Parathyroid adenoma (tissue), 2 donors: ENCODE measurements around the gene OASL.

Experiments
- H2AFZ ChIP-seq: fragments of 300-600 bp; sonication (generic); one replicate; pipeline ENCODE4 v1.7.0; 2017; ENCODE audit warnings: antibody characterized with exemption, mild to moderate bottlenecking
- H3K27ac ChIP-seq: fragments of 300-600 bp; sonication (generic); one replicate; pipeline ENCODE4 v1.7.0; 2017
- H3K27me3 ChIP-seq: fragments of 300-600 bp; sonication (generic); one replicate; pipeline ENCODE4 v1.7.0; 2017; ENCODE audit warnings: low read length; ENCODE audit not compliant: control insufficient read depth, insufficient read depth
- H3K36me3 ChIP-seq: fragments of 300-600 bp; sonication (generic); one replicate; pipeline ENCODE4 v1.7.0; 2017; ENCODE audit warnings: low read length; ENCODE audit not compliant: control insufficient read depth, insufficient read depth
- H3K4me1 ChIP-seq: fragments of 300-600 bp; sonication (generic); one replicate; pipeline ENCODE4 v1.7.0; 2017; ENCODE audit warnings: control low read depth
- H3K4me2 ChIP-seq: fragments of 300-600 bp; sonication (generic); one replicate; pipeline ENCODE4 v1.7.0; 2017; ENCODE audit warnings: low read length
- H3K4me3 ChIP-seq: fragments of 300-600 bp; sonication (generic); one replicate; pipeline ENCODE4 v1.7.0; 2017; ENCODE audit warnings: low read depth, low read length
- H3K79me2 ChIP-seq: fragments of 300-600 bp; sonication (generic); one replicate; pipeline ENCODE4 v1.7.0; 2017; ENCODE audit warnings: control low read depth
- H3K9ac ChIP-seq: fragments of 300-600 bp; sonication (generic); one replicate; pipeline ENCODE4 v1.7.0; 2017; ENCODE audit warnings: mild to moderate bottlenecking
- H3K9me3 ChIP-seq: fragments of 300-600 bp; sonication (generic); one replicate; pipeline ENCODE4 v1.7.0; 2017; ENCODE audit warnings: low read length; ENCODE audit not compliant: control insufficient read depth
- CTCF ChIP-seq: fragments of 300-600 bp; sonication (generic); IDR thresholded peaks from one replicate; pipeline ENCODE4 v1.7.0; 2017; ENCODE audit warnings: antibody characterized with exemption, mild to moderate bottlenecking
- donor health status: primary hyperparathyroidism.

OASL gene

DNA sequence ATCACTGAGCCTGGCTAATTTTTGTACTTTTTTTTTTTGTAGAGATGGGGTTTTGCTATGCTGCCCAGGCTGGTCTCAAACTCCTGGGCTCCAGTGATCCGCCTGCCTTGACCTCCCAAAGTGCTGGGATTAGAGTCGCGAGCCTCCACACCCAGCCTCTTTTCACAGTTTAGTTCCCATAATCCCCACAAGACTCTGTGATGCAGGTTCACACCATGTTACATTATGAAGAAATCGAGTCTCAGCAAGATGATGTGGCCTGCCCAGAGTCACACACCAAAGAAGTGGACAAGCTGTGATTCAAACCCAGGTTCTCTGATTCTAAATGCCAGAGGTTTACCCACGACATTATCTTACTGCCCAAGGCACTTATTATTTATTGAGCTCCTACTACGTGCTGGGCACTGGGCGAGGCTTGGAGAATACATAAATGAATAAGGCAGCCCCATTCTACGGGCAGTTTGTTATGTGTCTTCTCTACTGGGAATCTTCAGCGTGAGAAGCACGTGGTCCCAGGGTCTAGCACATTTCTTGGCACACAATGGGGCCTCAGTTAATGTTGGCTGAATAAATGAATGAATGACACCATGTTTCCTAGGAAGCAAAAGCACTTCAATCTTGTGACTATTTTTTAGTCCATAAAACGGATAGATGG is 23.5 kb upstream of the OASL start:
- Histone ChIP-seq H3K27me3 (no peaks in the 10 kb centered on the region), H2AFZ (no peak overlapping the region), H3K9me3 (no peaks in the 10 kb centered on the region), H3K36me3 (no peaks in the 10 kb centered on the region), H3K79me2 (no peaks in the 10 kb centered on the region), H3K4me3 (no peak overlapping the region), H3K9ac (no peak overlapping the region), H3K27ac (no peak overlapping the region), H3K4me2 (no peak overlapping the region), H3K4me1 (no peaks in the 10 kb centered on the region)
- no peak for TF ChIP-seq CTCF

DNA sequence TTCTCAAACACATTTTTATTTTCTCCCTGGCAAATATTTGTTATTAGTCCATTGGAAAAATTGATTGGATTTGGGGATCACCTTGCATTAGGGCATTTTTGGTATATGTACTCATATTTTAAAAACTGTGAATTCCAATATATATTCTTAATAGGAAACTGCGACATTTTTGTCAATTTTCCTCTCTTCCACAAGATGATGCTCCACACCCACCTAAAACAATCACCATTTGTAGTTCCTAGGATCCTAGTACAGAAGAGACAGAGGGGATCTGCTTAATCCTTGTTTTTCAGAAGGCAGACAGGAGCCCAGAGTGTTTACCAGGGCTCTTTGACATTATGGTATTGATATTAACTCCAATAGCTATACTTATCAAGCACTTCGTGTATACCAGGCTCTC is 22.8 kb upstream of the OASL start:
- TF ChIP-seq CTCF = peak; percentile 48
- H3K27ac ChIP-seq = no peak overlapping the region
- no peaks in the 10 kb centered on the region for H3K27me3 ChIP-seq
- no peaks in the 10 kb centered on the region for H3K4me1 ChIP-seq
- H3K4me2 ChIP-seq = no peak overlapping the region
- no peaks in the 10 kb centered on the region for H3K36me3 ChIP-seq
- no peak overlapping the region for H3K9ac ChIP-seq
- H3K4me3 ChIP-seq = no peak overlapping the region
- H2AFZ ChIP-seq = no peak overlapping the region
- no peaks in the 10 kb centered on the region for H3K79me2 ChIP-seq
- H3K9me3 ChIP-seq = no peaks in the 10 kb centered on the region

GRCh38 chr12:121060149-121061001 is 21.3 kb upstream of the OASL start:
- peak overlapping the region; percentile 49 for H2AFZ ChIP-seq
- H3K4me3 ChIP-seq = peak overlapping the region; percentile 46
- no peaks in the 10 kb centered on the region for H3K27me3 ChIP-seq
- no peak overlapping the region for H3K9ac ChIP-seq
- no peaks in the 10 kb centered on the region for H3K9me3 ChIP-seq
- H3K27ac ChIP-seq = peak overlapping the region; percentile 39
- TF ChIP-seq CTCF = peak; percentile 33
- peak overlapping the region; percentile 49 for H3K4me2 ChIP-seq
- H3K36me3 ChIP-seq = no peaks in the 10 kb centered on the region
- no peaks in the 10 kb centered on the region for H3K79me2 ChIP-seq
- no peaks in the 10 kb centered on the region for H3K4me1 ChIP-seq

DNA sequence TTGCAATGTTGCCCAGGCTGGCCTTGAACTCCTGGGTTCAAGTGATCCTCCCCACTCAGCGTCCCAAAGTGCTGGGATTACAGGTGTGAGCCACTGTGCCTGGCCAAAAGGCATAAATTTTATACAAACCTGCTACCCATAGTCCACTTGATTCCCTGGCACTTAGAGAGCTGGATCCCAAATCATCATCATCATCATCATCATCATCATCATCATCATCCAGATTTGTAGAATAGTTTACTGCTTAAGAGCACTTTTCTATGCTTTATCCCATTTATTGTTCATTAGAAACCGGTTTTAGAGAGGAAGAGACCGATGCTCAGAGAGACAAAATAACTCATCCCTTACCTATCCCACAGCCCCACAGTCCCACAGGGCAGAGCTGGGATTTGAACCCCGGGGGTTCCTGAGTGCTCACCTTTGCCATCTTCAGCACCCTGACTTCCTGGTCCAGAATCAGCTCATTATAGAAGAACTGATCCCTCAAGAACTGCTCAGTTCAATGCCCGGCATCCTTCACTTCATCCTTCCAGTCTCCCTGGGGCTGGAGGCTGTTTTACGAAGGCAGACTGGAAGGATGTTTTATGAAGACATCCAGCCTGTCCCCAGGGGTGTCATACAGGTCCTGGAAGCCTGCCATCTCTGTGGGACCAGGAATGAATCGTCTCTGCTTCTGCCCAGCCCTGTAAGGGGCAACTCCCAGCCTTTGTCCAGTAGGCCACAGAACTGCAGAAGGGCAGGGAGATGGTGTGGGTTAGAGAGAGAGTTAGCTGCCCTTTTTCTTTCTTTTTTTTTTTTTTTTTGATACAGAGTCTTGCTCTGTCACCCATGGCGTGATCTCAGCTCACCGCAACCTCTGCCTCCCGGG is 20.2 kb upstream of the OASL start:
- H3K9me3 ChIP-seq = no peaks in the 10 kb centered on the region
- no peak for TF ChIP-seq CTCF
- H3K27me3 ChIP-seq = no peaks in the 10 kb centered on the region
- peak overlapping the region; percentile 49 for H2AFZ ChIP-seq
- H3K79me2 ChIP-seq = no peaks in the 10 kb centered on the region
- H3K4me1 ChIP-seq = no peaks in the 10 kb centered on the region
- no peaks in the 10 kb centered on the region for H3K36me3 ChIP-seq
- H3K27ac ChIP-seq = peak overlapping the region; percentile 39
- no peak overlapping the region for H3K4me2 ChIP-seq
- H3K9ac ChIP-seq = no peak overlapping the region
- H3K4me3 ChIP-seq = no peak overlapping the region
